HEK293 (cell line): ENCODE data around the gene ENPEP.

ENCODE experiments used
- CTCF ChIA-PET: fragments of 350-600 bp; formaldehyde crosslinking; extraction: SDS; loops from one replicate; lab custom pipeline; 2021; ENCODE audit warnings: antibody characterized with exemption; lab: Yijun Ruan, JAX
- POLR2A ChIA-PET: fragments of 300-600 bp; formaldehyde crosslinking; extraction: SDS; loops from one replicate; lab custom pipeline; 2020; ENCODE audit warnings: antibody characterized with exemption, inconsistent platforms; lab: Yijun Ruan, JAX
- H3K27ac ChIP-seq: fragments of 200-500 bp; sonication (Bioruptor generic); 2 replicates; pipeline ENCODE4 v1.5.1; 2014; ENCODE audit warnings: low read depth, low read length, control low read depth, inconsistent platforms; ENCODE audit errors: extremely low read depth
- H3K36me3 ChIP-seq, 2 experiments: fragments of 200-500 bp in 1 of 2; sonication (Bioruptor generic) in 1 of 2; 1 replicate in 1 of 2; 2 replicates in 1 of 2; pipeline ENCODE4 v1.5.1; 2014 to 2017; ENCODE audit warnings: inconsistent platforms in 2 of 2, low read length in 2 of 2; ENCODE audit not compliant: control insufficient read depth in 2 of 2, insufficient read depth in 1 of 2
- H3K4me1 ChIP-seq: fragments of 200-500 bp; sonication (Bioruptor generic); 2 replicates; pipeline ENCODE4 v1.5.1; 2014; ENCODE audit warnings: mild to moderate bottlenecking, low read length, inconsistent platforms; ENCODE audit not compliant: control insufficient read depth, insufficient read depth
- H3K4me3 ChIP-seq: 2 replicates; pipeline ENCODE4 v1.5.1; 2011; ENCODE audit warnings: low read depth, mild to moderate bottlenecking, control low read depth, low read length, moderate library complexity
- H3K9me3 ChIP-seq: fragments of 200-500 bp; sonication (Bioruptor generic); 2 replicates; pipeline ENCODE4 v1.5.1; 2014; ENCODE audit warnings: low read depth, low read length, inconsistent platforms; ENCODE audit not compliant: control insufficient read depth, insufficient read depth
- MYNN ChIP-seq: fragments of 450-650 bp; formaldehyde crosslinking; IDR thresholded peaks from 2 replicates; pipeline ENCODE4 v1.5.1; 2016; ENCODE audit warnings: missing biosample characterization, missing genetic modification characterization, borderline replicate concordance
- OVOL3 ChIP-seq: fragments of 450-650 bp; formaldehyde crosslinking; IDR thresholded peaks from 2 replicates; pipeline ENCODE4 v1.5.1; 2016; ENCODE audit warnings: missing biosample characterization, missing genetic modification characterization
- PRDM4 ChIP-seq: fragments of 450-650 bp; formaldehyde crosslinking; IDR thresholded peaks from 2 replicates; pipeline ENCODE4 v1.5.1; 2017; ENCODE audit warnings: missing biosample characterization, missing genetic modification characterization
- SP2 ChIP-seq: fragments of 450-650 bp; formaldehyde crosslinking; IDR thresholded peaks from 2 replicates; pipeline ENCODE4 v1.5.1; 2016; ENCODE audit warnings: missing biosample characterization, missing genetic modification characterization
- ZBTB8A ChIP-seq: fragments of 450-650 bp; formaldehyde crosslinking; IDR thresholded peaks from 2 replicates; pipeline ENCODE4 v1.5.1; 2016; ENCODE audit warnings: missing biosample characterization, missing genetic modification characterization
- ZEB2 ChIP-seq: fragments of 450-650 bp; formaldehyde crosslinking; IDR thresholded peaks from 2 replicates; pipeline ENCODE4 v1.5.1; 2016; ENCODE audit warnings: missing biosample characterization, missing genetic modification characterization
- ZNF174 ChIP-seq: fragments of 450-650 bp; formaldehyde crosslinking; IDR thresholded peaks from 2 replicates; pipeline ENCODE4 v1.5.0; 2017; ENCODE audit warnings: missing biosample characterization, mild to moderate bottlenecking, missing genetic modification characterization
- ZNF175 ChIP-seq: fragments of 450-650 bp; formaldehyde crosslinking; IDR thresholded peaks from 2 replicates; pipeline ENCODE4 v1.5.1; 2016; ENCODE audit warnings: missing biosample characterization, missing genetic modification characterization
- ZNF184 ChIP-seq: fragments of 450-650 bp; IDR thresholded peaks from 2 replicates; pipeline ENCODE4 v1.5.1; 2018; ENCODE audit warnings: missing biosample characterization, mild to moderate bottlenecking, missing genetic modification characterization
- ZNF19 ChIP-seq: fragments of 450-650 bp; formaldehyde crosslinking; IDR thresholded peaks from 2 replicates; pipeline ENCODE4; 2016; ENCODE audit warnings: missing biosample characterization, missing genetic modification characterization, low read depth
- ZNF211 ChIP-seq: fragments of 450-650 bp; formaldehyde crosslinking; IDR thresholded peaks from 2 replicates; pipeline ENCODE4 v1.5.1; 2016; ENCODE audit warnings: low read depth, missing biosample characterization, missing genetic modification characterization
- ZNF426 ChIP-seq: fragments of 450-650 bp; formaldehyde crosslinking; IDR thresholded peaks from 2 replicates; pipeline ENCODE4 v1.5.1; 2017; ENCODE audit warnings: missing biosample characterization, missing genetic modification characterization, mild to moderate bottlenecking, inconsistent platforms, moderate library complexity
- ZNF48 ChIP-seq: fragments of 450-650 bp; formaldehyde crosslinking; IDR thresholded peaks from 2 replicates; pipeline ENCODE4 v1.5.1; 2016; ENCODE audit warnings: missing biosample characterization, missing genetic modification characterization
- ZNF530 ChIP-seq: fragments of 450-650 bp; formaldehyde crosslinking; IDR thresholded peaks from 2 replicates; pipeline ENCODE4 v1.5.1; 2016; ENCODE audit warnings: low read depth, missing biosample characterization, missing genetic modification characterization
- ZNF549 ChIP-seq: fragments of 450-650 bp; IDR thresholded peaks from 2 replicates; pipeline ENCODE4 v1.5.1; 2018; ENCODE audit warnings: missing biosample characterization, missing genetic modification characterization, mild to moderate bottlenecking, inconsistent platforms, moderate library complexity
- ZNF571 ChIP-seq: fragments of 450-650 bp; formaldehyde crosslinking; IDR thresholded peaks from 2 replicates; pipeline ENCODE4 v1.5.0; 2017; ENCODE audit warnings: missing biosample characterization, missing genetic modification characterization
- ZNF629 ChIP-seq: fragments of 450-650 bp; formaldehyde crosslinking; IDR thresholded peaks from 2 replicates; pipeline ENCODE4 v1.5.1; 2017; ENCODE audit warnings: missing biosample characterization, missing genetic modification characterization
- ZNF692 ChIP-seq: fragments of 450-650 bp; formaldehyde crosslinking; IDR thresholded peaks from 2 replicates; pipeline ENCODE4 v1.5.1; 2016; ENCODE audit warnings: missing biosample characterization, missing genetic modification characterization
- ZSCAN5A ChIP-seq: fragments of 450-650 bp; formaldehyde crosslinking; IDR thresholded peaks from 2 replicates; pipeline ENCODE4 v1.5.1; 2016; ENCODE audit warnings: missing biosample characterization, missing genetic modification characterization

ENPEP gene

GRCh38 chr4:110540982-110541451, 65.1 kb downstream of the ENPEP start (continued):
- TF ChIP-seq ZSCAN5A (no peak), ZNF426 (tag by site-specific recombination) (no peak)

- CTCF ChIA-PET: no interaction called here
- Histone ChIP-seq H3K36me3 (no peaks in the 10 kb centered on the region), H3K4me1 (no peaks in the 10 kb centered on the region), H3K9me3 (no peaks in the 10 kb centered on the region), H3K27ac (no peak overlapping the region), H3K4me3 (no peak overlapping the region)
- no peak for TF ChIP-seq ZEB2 (tag by site-specific recombination)
- POLR2A ChIA-PET: no interaction called here
Observed at GRCh38 chr4:110543577-110543976, 67.6 kb downstream of the ENPEP start.

GRCh38 chr4:110544594-110544993, 68.6 kb downstream of the ENPEP start:
- H3K9me3 ChIP-seq: no peaks in the 10 kb centered on the region
- no peak overlapping the region for H3K27ac ChIP-seq
- ChIA-PET CTCF (no interaction called here), POLR2A (no interaction called here)
- TF ChIP-seq ZNF175 (tag by site-specific recombination): no peak
- no peak for TF ChIP-seq ZNF571 (tag by site-specific recombination)
- no peak for TF ChIP-seq ZNF530
- no peak for TF ChIP-seq SP2 (tag by site-specific recombination)
- TF ChIP-seq PRDM4 (tag by site-specific recombination): no peak
- no peak for TF ChIP-seq ZNF19
- no peak for TF ChIP-seq ZNF549 (tag by site-specific recombination)
- no peak for TF ChIP-seq OVOL3 (tag by site-specific recombination)
- TF ChIP-seq ZNF184: no peak
- TF ChIP-seq ZSCAN5A: no peak
- no peak for TF ChIP-seq MYNN
- TF ChIP-seq ZNF48 (tag by site-specific recombination): no peak
- no peak for TF ChIP-seq ZNF174 (tag by site-specific recombination)
- no peaks in the 10 kb centered on the region for H3K4me1 ChIP-seq
- no peak overlapping the region for H3K4me3 ChIP-seq
- H3K36me3 ChIP-seq: no peaks in the 10 kb centered on the region

- TF ChIP-seq ZNF184: no peak
- TF ChIP-seq ZBTB8A: no peak
- TF ChIP-seq ZNF175 (tag by site-specific recombination): no peak
- TF ChIP-seq ZNF692: no peak
- TF ChIP-seq ZNF629 (tag by site-specific recombination): no peak
- TF ChIP-seq ZNF19: no peak
- no peak for TF ChIP-seq ZNF211
- ChIA-PET CTCF (interaction anchor here (0.7 kb wide), 1 partner anchor 408 kb away, joined by 5 read pairs; no protein-coding TSS in a partner anchor), POLR2A (no interaction called here)
- Histone ChIP-seq H3K36me3 (no peaks in the 10 kb centered on the region), H3K27ac (no peak overlapping the region), H3K4me1 (no peaks in the 10 kb centered on the region), H3K9me3 (no peaks in the 10 kb centered on the region), H3K4me3 (no peak overlapping the region)
Observed at GRCh38 chr4:110550260-110550659, 74.3 kb downstream of the ENPEP start.
